Vagina (tissue), 2 donors: Measurements from ENCODE around the gene SGMS2.

Experiments used
- POLR2A ChIP-seq, 2 donors: fragments of 450-650 bp; IDR thresholded peaks; one replicate each; pipeline ENCODE4 v1.6.1; 2017; ENCODE audit warnings: antibody characterized with exemption in 2 of 2, mild to moderate bottlenecking in 2 of 2, moderate library complexity in 2 of 2
- POLR2AphosphoS5 ChIP-seq, 2 donors: sonication (generic); formaldehyde crosslinking; IDR thresholded peaks; one replicate each; pipeline ENCODE4 v1.9.0; 2017; ENCODE audit warnings: antibody characterized with exemption in 2 of 2, mild to moderate bottlenecking in 2 of 2, low read depth in 1 of 2; ENCODE audit not compliant: insufficient read depth in 1 of 2
- TF ChIP-seq, protein P1 (sequence below), 3 experiments: fragments of 450-650 bp in 2 of 3; fragments of 200-600 bp in 1 of 3; sonication (generic) in 1 of 3; IDR thresholded peaks; one replicate each; pipeline ENCODE4 v1.5.1; 2017 to 2019; ENCODE audit warnings: antibody characterized with exemption in 3 of 3, mild to moderate bottlenecking in 2 of 3, moderate library complexity in 2 of 3

DNA sequence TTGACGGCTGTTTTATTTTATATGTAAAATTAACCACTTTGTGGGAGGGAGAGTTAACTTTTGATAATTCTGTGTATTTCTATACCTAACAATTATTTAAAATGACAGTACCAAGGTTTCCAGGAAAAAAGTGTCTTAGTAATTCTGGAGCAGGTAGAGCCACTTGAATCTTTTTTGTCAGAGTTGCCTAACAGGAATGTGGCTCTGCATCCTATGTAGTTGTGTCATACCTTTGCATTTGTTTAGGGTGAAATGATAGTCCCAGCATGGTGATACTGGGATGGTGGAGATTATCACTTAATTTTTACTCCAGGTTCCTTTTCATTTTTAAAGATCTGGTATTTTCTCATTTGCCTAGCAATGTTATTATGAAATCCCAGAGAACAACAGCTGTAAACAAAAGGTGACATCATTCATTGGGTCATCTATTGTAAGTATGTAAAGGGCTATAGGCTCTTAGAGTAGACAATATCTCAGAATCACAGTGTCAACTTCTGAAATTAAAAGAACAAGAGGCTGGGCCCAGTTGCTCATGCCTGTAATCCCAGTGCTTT, 9.6 kb downstream of the SGMS2 start:
- TF ChIP-seq, protein P1, sequence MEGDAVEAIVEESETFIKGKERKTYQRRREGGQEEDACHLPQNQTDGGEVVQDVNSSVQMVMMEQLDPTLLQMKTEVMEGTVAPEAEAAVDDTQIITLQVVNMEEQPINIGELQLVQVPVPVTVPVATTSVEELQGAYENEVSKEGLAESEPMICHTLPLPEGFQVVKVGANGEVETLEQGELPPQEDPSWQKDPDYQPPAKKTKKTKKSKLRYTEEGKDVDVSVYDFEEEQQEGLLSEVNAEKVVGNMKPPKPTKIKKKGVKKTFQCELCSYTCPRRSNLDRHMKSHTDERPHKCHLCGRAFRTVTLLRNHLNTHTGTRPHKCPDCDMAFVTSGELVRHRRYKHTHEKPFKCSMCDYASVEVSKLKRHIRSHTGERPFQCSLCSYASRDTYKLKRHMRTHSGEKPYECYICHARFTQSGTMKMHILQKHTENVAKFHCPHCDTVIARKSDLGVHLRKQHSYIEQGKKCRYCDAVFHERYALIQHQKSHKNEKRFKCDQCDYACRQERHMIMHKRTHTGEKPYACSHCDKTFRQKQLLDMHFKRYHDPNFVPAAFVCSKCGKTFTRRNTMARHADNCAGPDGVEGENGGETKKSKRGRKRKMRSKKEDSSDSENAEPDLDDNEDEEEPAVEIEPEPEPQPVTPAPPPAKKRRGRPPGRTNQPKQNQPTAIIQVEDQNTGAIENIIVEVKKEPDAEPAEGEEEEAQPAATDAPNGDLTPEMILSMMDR (IDR thresholded peaks at IDR 0.05), result no peak
- no peak for TF ChIP-seq POLR2A (IDR thresholded peaks at IDR 0.05)
- no peak for TF ChIP-seq POLR2AphosphoS5 (IDR thresholded peaks at IDR 0.05; ENCODE audit: insufficient read depth in 1 of 2, low read depth in 1 of 2)
